ENCODE results near the gene RANBP10. TPM values are rescaled to one million over a fixed set of nuclear protein-coding genes. Genes with fewer than 3 reads are reported as not detected.

The RANBP10 gene
- total and polyA plus RNA-seq, 4 donors, result 6.7 to 23.0 (median 14.3) TPM

- H3K36me3 ChIP-seq (ENCODE audit: control insufficient read depth in 4 of 4, insufficient read depth in 4 of 4, low read length in 4 of 4), result peaks cover 0 to 11% (median 3%) of the 10 kb centered on the region in 4 donors
- H3K9me3 ChIP-seq (ENCODE audit: control insufficient read depth in 4 of 4, insufficient read depth in 3 of 4, low read length in 3 of 4), result no peaks in the 10 kb centered on the region
- peak overlapping the region; percentile 98 for H3K4me3 ChIP-seq
- TF ChIP-seq CTCF (IDR thresholded peaks at IDR 0.05; ENCODE audit: control extremely low read depth, extremely low read depth), result no peak
- no peaks in the 10 kb centered on the region for H3K27me3 ChIP-seq (ENCODE audit: control insufficient read depth in 3 of 3, insufficient read depth in 3 of 3, low read length in 2 of 3)
- H3K27ac ChIP-seq (ENCODE audit: low read depth in 1 of 2, low read length in 1 of 2), result peak overlapping the region; percentile 89
- H3K9ac ChIP-seq (ENCODE audit: insufficient read depth in 1 of 2, low read length in 2 of 2), result peak overlapping the region; percentile 81 to 84
- DNase-seq, result peak in 2 of 3 donors; percentile 13 to 17
- 1% methylated on average over 26 of the region's 26 CpGs for WGBS, 2 donors
- ATAC-seq (ENCODE audit: insufficient read depth, low FRiP score), result peak; percentile 0
- H3K4me1 ChIP-seq (ENCODE audit: control insufficient read depth in 5 of 5, insufficient read depth in 5 of 5, low read length in 5 of 5), result peaks cover 6 to 16% (median 9%) of the 10 kb centered on the region in 5 donors
These were observed 487 bp downstream of the RANBP10 start for GRCh38 chr16:67805718-67806427.

- Histone ChIP-seq H3K36me3 (ENCODE audit: control insufficient read depth in 4 of 4, insufficient read depth in 4 of 4, low read length in 4 of 4) (peaks cover 0 to 13% (median 6%) of the 10 kb centered on the region in 4 donors), H3K9ac (ENCODE audit: insufficient read depth in 1 of 2, low read length in 2 of 2) (no peak overlapping the region), H3K4me1 (ENCODE audit: control insufficient read depth in 5 of 5, insufficient read depth in 5 of 5, low read length in 5 of 5) (peaks cover 6 to 16% (median 9%) of the 10 kb centered on the region in 5 donors), H3K9me3 (ENCODE audit: control insufficient read depth in 4 of 4, insufficient read depth in 3 of 4, low read length in 3 of 4) (no peaks in the 10 kb centered on the region), H3K4me3 (no peak overlapping the region), H3K27me3 (ENCODE audit: control insufficient read depth in 3 of 3, insufficient read depth in 3 of 3, low read length in 2 of 3) (no peaks in the 10 kb centered on the region), H3K27ac (ENCODE audit: low read depth in 1 of 2, low read length in 1 of 2) (peak overlapping the region in 1 of 2 donors; percentile 1)
- 72 to 84% methylated on average over 4 of the region's 4 CpGs for WGBS, 2 donors
- ATAC-seq (ENCODE audit: insufficient read depth, low FRiP score) (no peak), DNase-seq (no peak)
- TF ChIP-seq CTCF (IDR thresholded peaks at IDR 0.05; ENCODE audit: control extremely low read depth, extremely low read depth), result no peak
These were observed 1.4 kb downstream of the RANBP10 start for GRCh38 chr16:67804853-67805542.

- no peak overlapping the region for H3K4me3 ChIP-seq
- 66 to 80% methylated on average over 3 of the region's 3 CpGs for WGBS, 2 donors
- peaks cover 6 to 16% (median 9%) of the 10 kb centered on the region in 5 donors for H3K4me1 ChIP-seq (ENCODE audit: control insufficient read depth in 5 of 5, insufficient read depth in 5 of 5, low read length in 5 of 5)
- peaks cover 0 to 13% (median 7%) of the 10 kb centered on the region in 4 donors for H3K36me3 ChIP-seq (ENCODE audit: control insufficient read depth in 4 of 4, insufficient read depth in 4 of 4, low read length in 4 of 4)
- no peak overlapping the region for H3K9ac ChIP-seq (ENCODE audit: insufficient read depth in 1 of 2, low read length in 2 of 2)
- no peak overlapping the region for H3K27ac ChIP-seq (ENCODE audit: low read depth in 1 of 2, low read length in 1 of 2)
- ATAC-seq (ENCODE audit: insufficient read depth, low FRiP score), result no peak
- no peak for TF ChIP-seq CTCF (IDR thresholded peaks at IDR 0.05; ENCODE audit: control extremely low read depth, extremely low read depth)
- no peaks in the 10 kb centered on the region for H3K27me3 ChIP-seq (ENCODE audit: control insufficient read depth in 3 of 3, insufficient read depth in 3 of 3, low read length in 2 of 3)
- H3K9me3 ChIP-seq (ENCODE audit: control insufficient read depth in 4 of 4, insufficient read depth in 3 of 4, low read length in 3 of 4), result no peaks in the 10 kb centered on the region
- no peak for DNase-seq
These were observed 2.5 kb downstream of the RANBP10 start for GRCh38 chr16:67803894-67804293.

Data from lung (tissue), 12 donors.